Fibroblast of mammary gland (primary cell): ENCODE data around the gene DIDO1.
A peak's percentile ranks its signal among the peaks of the same experiment; 100 is the strongest.

Experiments
- DNase-seq: peaks from one replicate; pipeline ENCODE4 v3.0.0-alpha.2; 2010; ENCODE audit warnings: low read depth
- H3K4me3 ChIP-seq: 2 replicates; pipeline ENCODE4 v1.5.1; 2011; ENCODE audit warnings: low read depth, mild to moderate bottlenecking, low read length, moderate library complexity; ENCODE audit not compliant: control insufficient read depth
- CTCF ChIP-seq: conservative IDR thresholded peaks from 2 replicates; pipeline ENCODE4 v1.5.1; 2011; ENCODE audit warnings: low read depth, low read length, inconsistent platforms; ENCODE audit not compliant: control insufficient read depth, insufficient read depth

The DIDO1 gene

GRCh38 chr20:62880935-62881661, 45.2 kb downstream of the DIDO1 start:
- no peak overlapping the region for H3K4me3 ChIP-seq

GRCh38 chr20:62880147-62880934, 46.0 kb downstream of the DIDO1 start:
- TF ChIP-seq CTCF = no peak
- no peak overlapping the region for H3K4me3 ChIP-seq
- no peak for DNase-seq

More at GRCh38 chr20:62880935-62881661, 45.2 kb downstream of the DIDO1 start:
- DNase-seq = no peak
- no peak for TF ChIP-seq CTCF

- no peak for DNase-seq
- H3K4me3 ChIP-seq = no peak overlapping the region
- TF ChIP-seq CTCF = no peak
Observed at GRCh38 chr20:62879275-62880146, 46.8 kb downstream of the DIDO1 start.

- no peak overlapping the region for H3K4me3 ChIP-seq
- no peak for TF ChIP-seq CTCF
- DNase-seq = no peak
Observed at GRCh38 chr20:62878244-62879038, 47.9 kb downstream of the DIDO1 start.

GRCh38 chr20:62876902-62877816, 49.1 kb downstream of the DIDO1 start:
- no peak overlapping the region for H3K4me3 ChIP-seq
- TF ChIP-seq CTCF = no peak
- DNase-seq = peak; percentile 43
